ENCODE results near the gene PLPP1. TPM values are rescaled to one million over a fixed set of nuclear protein-coding genes. Genes with fewer than 3 reads are reported as not detected.

The PLPP1 gene
- total and polyA plus RNA-seq, 2 experiments from 2014 or later, result 63.5 to 78.6 TPM

DNA sequence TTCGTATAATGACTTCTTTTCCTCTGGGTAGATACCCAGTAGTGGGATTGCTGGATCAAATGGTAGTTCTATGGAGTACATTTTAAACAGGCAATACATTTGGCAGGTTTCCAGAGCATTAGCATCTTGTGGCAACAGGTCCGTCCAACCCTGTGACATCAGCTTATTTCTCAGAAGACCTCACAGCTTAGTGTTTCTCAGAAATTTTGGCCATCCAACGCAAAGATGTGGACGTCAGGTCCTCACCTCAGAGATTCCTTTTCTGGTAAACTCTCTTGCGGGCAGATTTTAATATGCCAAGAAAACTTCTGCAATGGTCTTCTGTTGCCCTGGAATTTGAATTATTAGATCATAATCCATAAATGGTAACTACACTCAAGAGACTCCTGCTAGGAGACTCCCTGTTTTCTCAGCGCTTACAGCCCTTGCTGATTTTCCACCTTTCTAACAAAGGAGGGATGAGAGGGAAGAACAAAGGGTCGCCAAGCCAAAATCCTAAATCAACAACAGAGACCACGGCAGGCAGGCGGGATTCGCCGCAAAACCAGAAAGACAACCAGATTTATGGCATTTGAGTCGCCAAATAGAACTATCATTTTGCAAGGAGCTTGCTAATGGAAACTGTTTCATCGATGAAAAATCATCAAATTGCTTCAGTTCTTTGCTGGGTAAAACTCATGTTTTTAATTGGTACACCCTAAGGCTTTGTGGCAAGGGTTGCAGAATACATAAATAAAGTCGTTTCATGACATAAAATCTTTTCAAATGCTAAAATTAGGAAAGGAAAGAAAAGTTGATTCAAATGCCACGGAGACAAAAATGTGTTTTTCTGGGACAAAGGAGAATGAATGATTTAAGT is 34.1 kb upstream of the PLPP1 start:
- no peak overlapping the region for H3K27ac ChIP-seq
- peak overlapping the region; percentile 33 for H3K4me2 ChIP-seq (ENCODE audit: unreplicated experiment)
- H3K4me1 ChIP-seq (ENCODE audit: insufficient read depth), result peaks cover 24% of the 10 kb centered on the region
- no peaks in the 10 kb centered on the region for H3K79me2 ChIP-seq (ENCODE audit: insufficient read depth)
- H4K20me1 ChIP-seq (ENCODE audit: insufficient read depth), result no peaks in the 10 kb centered on the region
- no peaks in the 10 kb centered on the region for H3K36me3 ChIP-seq (ENCODE audit: low read depth)
- in situ Hi-C loops (cut with MboI), result no loop called here
- WGBS, 2 experiments (ENCODE audit: low coverage in 1 of 2, low lambda C conversion rate in 2 of 2, missing lambda C conversion rate in 2 of 2), result 11 to 14% methylated on average over 15 of the region's 15 CpGs
- 0 out of 2 replicates have a peak overlapping the region, but pooled peaks have one; percentile 19 for H3K9ac ChIP-seq
- peak overlapping the region; percentile 63 for H2AFZ ChIP-seq
- H3K4me3 ChIP-seq, result peak overlapping the region; percentile 36
- DNase-seq, result peak; percentile 64
- 0 out of 2 replicates have a peak, but pooled peaks cover 9% of the 10 kb centered on the region for H3F3A ChIP-seq (ENCODE audit: insufficient read depth)
- TF ChIP-seq EZH2 (IDR thresholded peaks at IDR 0.05; ENCODE audit: insufficient read depth, poor library complexity, severe bottlenecking), result no peak
- TF ChIP-seq EZH2phosphoT487 (IDR thresholded peaks at IDR 0.05; ENCODE audit: insufficient read depth, low read depth), result no peak
- H3K9me3 ChIP-seq (ENCODE audit: low read depth), result no peaks in the 10 kb centered on the region
- no peaks in the 10 kb centered on the region for H3K27me3 ChIP-seq (replicated peaks; ENCODE audit: insufficient read depth)
- no peaks in the 10 kb centered on the region for H3K9me2 ChIP-seq (ENCODE audit: insufficient read depth)

DNA sequence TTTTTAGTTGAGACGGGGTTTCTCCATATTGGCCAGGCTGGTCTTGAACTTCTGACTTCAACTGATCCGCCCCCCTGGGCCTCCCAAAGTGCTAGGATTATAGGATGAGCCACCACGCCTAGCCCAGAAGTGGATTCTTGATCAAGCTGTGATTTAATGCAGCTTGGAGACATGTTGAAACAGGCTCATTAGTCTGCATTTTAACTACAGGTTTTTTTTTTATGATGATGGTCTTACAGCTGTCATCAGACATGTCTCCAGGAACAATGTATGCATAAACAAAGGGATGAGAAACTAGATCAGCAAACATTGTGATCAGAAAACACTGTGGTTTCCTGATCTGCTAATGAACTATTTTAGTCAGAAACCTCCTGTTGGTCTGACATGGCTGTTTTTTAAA is 30.0 kb upstream of the PLPP1 start:
- no peak overlapping the region for H3K4me2 ChIP-seq (ENCODE audit: unreplicated experiment)
- no peak for DNase-seq
- no peaks in the 10 kb centered on the region for H3K27me3 ChIP-seq (replicated peaks; ENCODE audit: insufficient read depth)
- H4K20me1 ChIP-seq (ENCODE audit: insufficient read depth), result no peaks in the 10 kb centered on the region
- H2AFZ ChIP-seq, result no peak overlapping the region
- no peaks in the 10 kb centered on the region for H3K36me3 ChIP-seq (ENCODE audit: low read depth)
- H3F3A ChIP-seq (ENCODE audit: insufficient read depth), result 0 out of 2 replicates have a peak, but pooled peaks cover 6% of the 10 kb centered on the region
- no peaks in the 10 kb centered on the region for H3K79me2 ChIP-seq (ENCODE audit: insufficient read depth)
- H3K27ac ChIP-seq, result no peak overlapping the region
- no peak overlapping the region for H3K9ac ChIP-seq
- no peak overlapping the region for H3K4me3 ChIP-seq
- H3K4me1 ChIP-seq (ENCODE audit: insufficient read depth), result peaks cover 12% of the 10 kb centered on the region
- H3K9me3 ChIP-seq (ENCODE audit: low read depth), result no peaks in the 10 kb centered on the region
- no peaks in the 10 kb centered on the region for H3K9me2 ChIP-seq (ENCODE audit: insufficient read depth)
- in situ Hi-C loops (cut with MboI), result no loop called here
- WGBS, 2 experiments (ENCODE audit: low coverage in 1 of 2, low lambda C conversion rate in 2 of 2, missing lambda C conversion rate in 2 of 2), result 67 to 87% methylated on average over 3 of the region's 3 CpGs
- no peak for TF ChIP-seq EZH2phosphoT487 (IDR thresholded peaks at IDR 0.05; ENCODE audit: insufficient read depth, low read depth)
- no peak for TF ChIP-seq EZH2 (IDR thresholded peaks at IDR 0.05; ENCODE audit: insufficient read depth, poor library complexity, severe bottlenecking)

DNA sequence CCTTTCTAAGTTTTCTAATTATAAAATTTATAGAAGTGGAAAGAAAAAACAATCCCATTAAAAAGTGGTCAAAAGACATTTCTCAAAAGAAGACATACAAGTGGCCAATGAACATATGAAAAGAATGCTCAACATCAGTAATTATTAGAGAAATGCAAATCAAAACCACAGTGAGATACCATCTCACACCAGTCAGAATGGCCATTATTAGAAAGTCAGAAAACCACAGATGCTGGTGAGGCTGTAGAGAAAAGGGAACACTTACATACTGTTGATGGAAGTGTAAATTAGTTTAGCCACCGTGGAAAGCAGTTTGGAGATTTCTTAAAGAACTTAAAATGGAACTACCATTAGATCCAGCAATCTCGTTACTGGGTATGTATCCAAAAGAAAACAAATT is 23.7 kb upstream of the PLPP1 start:
- TF ChIP-seq EZH2phosphoT487 (IDR thresholded peaks at IDR 0.05; ENCODE audit: insufficient read depth, low read depth) (no peak), EZH2 (IDR thresholded peaks at IDR 0.05; ENCODE audit: insufficient read depth, poor library complexity, severe bottlenecking) (no peak)
- WGBS, 2 experiments (ENCODE audit: low coverage in 1 of 2, low lambda C conversion rate in 2 of 2, missing lambda C conversion rate in 2 of 2), result 62 to 66% methylated on average over 2 of the region's 2 CpGs
- H2AFZ ChIP-seq, result no peak overlapping the region
- H3K4me3 ChIP-seq, result no peak overlapping the region
- H3K27ac ChIP-seq, result no peak overlapping the region
- no peaks in the 10 kb centered on the region for H3F3A ChIP-seq (ENCODE audit: insufficient read depth)
- H3K27me3 ChIP-seq (replicated peaks; ENCODE audit: insufficient read depth), result no peaks in the 10 kb centered on the region
- no peak overlapping the region for H3K9ac ChIP-seq
- no peaks in the 10 kb centered on the region for H3K9me2 ChIP-seq (ENCODE audit: insufficient read depth)
- H3K79me2 ChIP-seq (ENCODE audit: insufficient read depth), result no peaks in the 10 kb centered on the region
- in situ Hi-C loops (cut with MboI), result no loop called here
- no peaks in the 10 kb centered on the region for H3K9me3 ChIP-seq (ENCODE audit: low read depth)
- H3K4me1 ChIP-seq (ENCODE audit: insufficient read depth), result no peaks in the 10 kb centered on the region
- no peaks in the 10 kb centered on the region for H3K36me3 ChIP-seq (ENCODE audit: low read depth)
- H4K20me1 ChIP-seq (ENCODE audit: insufficient read depth), result no peaks in the 10 kb centered on the region
- H3K4me2 ChIP-seq (ENCODE audit: unreplicated experiment), result no peak overlapping the region
- DNase-seq, result no peak

DNA sequence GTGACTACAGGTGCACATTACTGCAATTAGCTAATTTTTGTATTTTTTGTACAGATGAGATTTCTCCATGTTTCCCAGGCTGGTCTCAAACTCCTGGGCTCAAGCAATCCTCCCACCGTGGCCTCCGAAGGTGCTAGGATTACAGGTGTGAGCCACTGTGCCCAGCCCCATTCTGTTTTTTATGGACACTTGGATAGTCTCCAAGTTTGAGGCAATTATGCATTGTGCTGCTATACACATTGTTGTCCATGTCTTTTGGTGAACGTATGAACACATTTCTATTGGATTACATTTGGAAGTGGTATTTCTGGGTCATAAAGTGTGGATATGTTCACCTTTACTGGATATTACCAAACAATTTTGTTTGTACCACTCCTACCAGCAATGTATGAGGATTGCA is 22.4 kb upstream of the PLPP1 start:
- H3K9me2 ChIP-seq (ENCODE audit: insufficient read depth), result no peaks in the 10 kb centered on the region
- H3K9me3 ChIP-seq (ENCODE audit: low read depth), result no peaks in the 10 kb centered on the region
- H3K4me3 ChIP-seq, result no peak overlapping the region
- DNase-seq, result no peak
- no peak overlapping the region for H3K9ac ChIP-seq
- no peaks in the 10 kb centered on the region for H3K27me3 ChIP-seq (replicated peaks; ENCODE audit: insufficient read depth)
- H2AFZ ChIP-seq, result no peak overlapping the region
- H3K4me2 ChIP-seq (ENCODE audit: unreplicated experiment), result no peak overlapping the region
- TF ChIP-seq EZH2 (IDR thresholded peaks at IDR 0.05; ENCODE audit: insufficient read depth, poor library complexity, severe bottlenecking), result no peak
- no peak for TF ChIP-seq EZH2phosphoT487 (IDR thresholded peaks at IDR 0.05; ENCODE audit: insufficient read depth, low read depth)
- H3K79me2 ChIP-seq (ENCODE audit: insufficient read depth), result no peaks in the 10 kb centered on the region
- no peaks in the 10 kb centered on the region for H3K4me1 ChIP-seq (ENCODE audit: insufficient read depth)
- H3K36me3 ChIP-seq (ENCODE audit: low read depth), result no peaks in the 10 kb centered on the region
- WGBS, 2 experiments (ENCODE audit: low coverage in 1 of 2, low lambda C conversion rate in 2 of 2, missing lambda C conversion rate in 2 of 2), result 73 to 87% methylated on average over 3 of the region's 3 CpGs
- no peak overlapping the region for H3K27ac ChIP-seq
- in situ Hi-C loops (cut with MboI), result no loop called here
- H3F3A ChIP-seq (ENCODE audit: insufficient read depth), result no peaks in the 10 kb centered on the region
- H4K20me1 ChIP-seq (ENCODE audit: insufficient read depth), result no peaks in the 10 kb centered on the region

Data from GM23248 (cell line).